ENCODE data around the gene NANOG.

- no peak for TF ChIP-seq CTCF (IDR thresholded peaks at IDR 0.05)
- TF ChIP-seq POLR2A (IDR thresholded peaks at IDR 0.05): no peak
These were observed 45.5 kb downstream of the NANOG start for GRCh38 chr12:7834701-7835100.

Measured in upper lobe of left lung (tissue), 4 donors.